Middle frontal gyrus (tissue), 1 donor: ENCODE results near the gene KIF1A.

Experiments
- DNase-seq: peaks from one replicate; pipeline ENCODE4 v3.0.0-alpha.2; 2015; ENCODE audit warnings: low spot score; ENCODE audit errors: extremely low spot score

The KIF1A gene

DNA sequence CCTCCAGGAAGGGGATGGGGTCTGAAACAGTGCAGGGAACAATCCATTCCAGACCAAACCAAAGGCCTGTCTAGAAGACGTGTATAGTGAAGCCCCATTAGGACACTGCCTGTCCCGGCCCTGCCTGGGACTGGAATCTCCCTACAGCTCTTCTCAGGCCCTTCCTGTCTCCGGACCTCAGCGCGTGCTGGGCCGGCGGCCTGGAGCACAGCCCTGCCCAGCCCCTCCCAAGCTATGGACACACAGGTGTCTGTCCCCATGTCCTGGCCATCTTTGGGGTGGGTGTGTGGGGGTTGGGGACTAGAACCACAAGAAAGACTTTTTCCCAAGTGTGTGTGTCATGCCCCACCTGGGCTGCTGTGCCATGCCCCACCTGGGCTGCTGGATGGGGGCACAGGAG is 51.8 kb downstream of the KIF1A start:
- DNase-seq, result no peak

DNA sequence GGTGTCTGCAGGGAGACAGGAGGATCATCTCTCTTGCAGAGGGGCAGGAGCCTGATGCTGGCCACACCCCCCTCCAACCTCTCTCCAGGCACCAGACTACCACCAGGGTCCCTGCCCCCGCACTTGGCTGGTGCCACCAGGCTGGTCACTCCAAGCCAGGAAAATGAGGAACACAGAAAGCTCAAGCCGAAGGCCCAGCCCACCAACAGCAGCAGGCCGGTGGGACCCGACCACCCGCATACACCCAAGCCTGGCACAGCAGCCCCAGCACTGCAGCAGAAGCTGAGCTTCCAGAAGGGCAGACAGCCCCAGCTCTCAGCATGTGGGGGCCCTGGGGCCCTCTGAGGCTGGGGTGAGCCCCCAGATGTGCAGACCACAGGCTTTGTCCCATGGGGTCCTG is 52.7 kb downstream of the KIF1A start:
- no peak for DNase-seq

DNA sequence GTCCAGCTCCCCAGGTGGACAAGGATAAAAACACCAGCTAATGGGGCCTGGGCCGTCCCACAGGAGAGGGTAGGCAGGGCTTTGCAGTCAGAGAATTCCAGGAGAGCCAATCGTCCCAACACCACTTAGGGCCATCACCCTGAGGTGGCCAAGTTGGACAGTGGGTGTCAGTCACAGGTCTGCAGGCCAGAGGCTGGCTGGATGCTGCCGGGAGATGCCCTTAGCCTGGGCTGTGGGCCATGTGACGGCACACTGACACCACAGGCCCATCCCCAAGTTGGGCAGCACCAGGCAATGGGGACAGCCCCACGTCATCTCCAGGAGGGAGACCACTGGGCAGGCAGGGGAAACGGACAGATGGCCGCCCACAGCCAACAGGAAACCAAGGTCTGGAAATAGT is 53.9 kb downstream of the KIF1A start:
- no peak for DNase-seq

DNA sequence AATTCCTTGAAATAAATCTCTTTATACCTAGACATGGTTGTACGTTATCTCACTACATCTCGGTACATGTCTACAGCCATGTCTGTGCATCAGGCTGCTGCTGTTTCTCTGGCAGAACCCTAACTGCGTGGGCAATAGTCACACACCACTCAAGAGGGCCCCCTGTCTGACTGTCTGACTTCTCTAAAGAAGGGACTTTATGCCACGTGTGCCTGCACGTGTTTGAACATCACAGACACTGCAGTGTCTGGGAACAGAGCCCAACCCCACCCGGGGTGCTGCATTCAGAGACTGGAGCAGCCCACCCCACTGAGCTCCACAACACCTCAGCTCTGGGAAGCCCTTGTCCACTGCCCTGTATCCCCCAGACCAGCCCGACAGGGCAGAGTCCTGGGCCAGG is 55.0 kb downstream of the KIF1A start:
- peak; percentile 47 for DNase-seq

DNA sequence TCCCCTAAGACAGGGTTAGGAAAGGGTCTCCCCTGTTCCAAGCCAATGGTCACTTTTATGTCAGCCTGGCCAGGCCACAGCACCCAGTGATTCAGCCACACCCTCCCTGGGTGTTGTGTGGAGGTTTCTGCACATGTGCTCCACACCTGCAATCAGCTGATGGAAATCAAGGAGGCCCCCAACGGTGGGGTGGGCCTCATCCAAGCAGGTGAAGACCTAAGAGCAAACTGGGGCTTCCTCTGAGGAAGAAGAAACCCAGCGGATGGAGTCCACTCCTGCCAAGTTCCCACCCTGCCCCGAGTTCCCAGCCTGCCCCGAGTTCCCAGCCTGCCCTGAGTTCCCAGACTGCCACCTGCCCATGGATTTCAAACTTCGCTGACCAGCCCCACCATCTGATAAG is 55.4 kb downstream of the KIF1A start:
- DNase-seq, result no peak

DNA sequence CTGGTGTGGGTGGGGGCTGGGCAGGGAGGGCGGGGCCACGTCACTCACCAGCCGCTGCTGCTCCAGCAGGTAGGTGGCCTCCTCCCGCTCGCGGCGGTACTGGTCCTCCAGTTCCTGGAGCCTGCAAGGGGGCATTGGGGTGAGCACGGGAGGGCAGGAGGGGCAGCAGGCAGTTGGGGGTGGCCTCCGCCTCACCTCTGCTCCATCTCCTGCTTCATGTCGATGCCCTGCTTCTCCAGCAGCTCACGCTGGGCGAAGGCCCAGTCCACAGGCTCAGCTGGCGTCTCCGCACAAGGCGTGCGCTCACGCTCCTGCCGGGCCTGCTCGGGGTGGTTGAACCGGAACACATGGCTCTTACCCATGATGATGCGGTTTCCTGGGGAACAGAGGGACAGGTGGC is 57.0 kb downstream of the KIF1A start:
- DNase-seq, result no peak

DNA sequence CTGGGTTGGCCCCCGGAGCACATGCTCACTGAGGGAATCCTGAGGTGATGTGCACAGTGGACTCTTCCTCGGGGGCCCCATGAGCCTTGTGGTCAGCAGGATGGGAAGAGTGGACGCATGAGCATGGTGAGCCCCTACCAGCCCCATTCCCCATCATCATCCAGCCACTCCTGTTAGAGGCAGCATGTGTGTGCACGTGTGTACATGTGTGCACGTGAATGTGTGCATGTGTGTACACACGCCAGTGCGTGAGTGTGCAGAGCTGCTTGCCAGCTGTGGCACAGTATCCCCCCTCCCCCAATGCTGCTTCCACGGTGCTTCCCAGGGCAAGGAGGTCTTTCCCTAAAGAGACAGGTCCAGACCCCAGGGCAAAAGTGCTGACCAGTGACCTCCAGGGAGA is 57.8 kb downstream of the KIF1A start:
- DNase-seq, result no peak

DNA sequence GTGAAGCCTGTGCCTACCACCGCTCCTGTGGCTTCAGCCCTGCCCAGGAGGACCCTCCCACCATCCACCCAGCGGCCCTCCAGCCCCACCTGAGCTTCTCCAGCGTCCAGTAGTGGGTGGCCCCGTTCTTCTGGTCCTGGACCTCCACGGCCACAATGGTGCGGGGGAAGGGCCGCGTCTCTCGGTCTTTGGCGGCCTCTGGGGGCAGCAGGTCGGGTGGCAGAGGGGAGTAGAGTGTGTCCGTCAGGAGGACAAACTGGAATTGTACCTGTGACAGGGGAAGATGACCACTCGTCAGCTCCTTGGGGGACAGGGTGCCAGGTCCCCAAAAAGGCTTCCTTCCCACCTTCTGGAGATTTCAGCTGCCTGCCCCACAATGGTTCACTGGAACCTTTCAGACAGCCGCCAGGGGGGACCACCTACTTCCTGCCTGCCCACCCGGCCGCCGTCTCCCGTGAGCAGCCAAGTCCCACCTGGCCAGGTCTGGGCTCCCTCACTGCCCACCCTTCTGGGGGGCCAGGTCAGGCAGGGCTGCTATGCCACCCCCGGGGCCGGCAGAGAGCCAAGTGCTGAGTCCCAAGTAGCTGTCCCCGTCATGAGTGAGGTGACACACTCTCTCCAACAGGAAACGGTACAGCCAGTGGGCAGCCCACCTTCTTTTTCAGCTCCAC is 59.3 kb downstream of the KIF1A start:
- DNase-seq, result no peak

DNA sequence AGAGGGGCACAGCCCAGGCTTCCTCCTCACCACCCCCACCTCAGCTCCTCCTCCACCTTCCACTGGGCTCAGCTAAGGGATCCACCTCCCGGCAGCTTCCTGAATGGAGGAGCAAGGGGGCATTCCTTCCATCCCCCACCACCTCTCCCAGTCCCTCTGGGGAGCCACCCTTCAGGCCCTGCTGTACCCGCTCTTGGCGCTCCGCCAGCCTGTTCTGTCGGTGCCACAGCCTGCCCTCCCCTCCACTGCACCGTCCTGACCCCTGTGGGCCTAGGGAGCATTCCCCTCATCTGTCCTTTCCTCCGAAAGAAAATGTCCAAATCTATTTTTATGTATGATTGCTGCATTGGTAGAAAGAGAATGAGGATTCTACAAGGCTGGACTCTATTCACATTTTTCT is 59.9 kb downstream of the KIF1A start:
- DNase-seq, result no peak

DNA sequence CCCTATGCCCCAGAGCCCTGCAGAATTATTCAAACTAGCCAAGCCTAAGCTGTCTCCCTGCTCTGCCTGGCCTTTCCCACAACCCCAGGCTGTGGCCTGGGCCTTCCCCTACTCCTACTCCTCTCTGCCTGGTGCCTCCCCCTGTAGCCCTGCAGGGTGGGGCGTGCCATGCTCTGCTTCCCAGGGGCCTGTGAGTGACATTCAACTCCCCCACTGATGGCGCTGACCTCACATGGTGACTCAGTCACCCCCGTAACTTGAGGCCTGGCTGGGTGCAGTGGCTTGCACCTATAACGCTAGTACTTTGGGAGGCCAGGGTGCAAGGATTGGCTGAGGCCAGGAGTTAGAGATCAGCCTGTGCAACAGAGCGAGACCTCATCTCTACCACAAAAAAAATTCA is 60.6 kb downstream of the KIF1A start:
- no peak for DNase-seq

DNA sequence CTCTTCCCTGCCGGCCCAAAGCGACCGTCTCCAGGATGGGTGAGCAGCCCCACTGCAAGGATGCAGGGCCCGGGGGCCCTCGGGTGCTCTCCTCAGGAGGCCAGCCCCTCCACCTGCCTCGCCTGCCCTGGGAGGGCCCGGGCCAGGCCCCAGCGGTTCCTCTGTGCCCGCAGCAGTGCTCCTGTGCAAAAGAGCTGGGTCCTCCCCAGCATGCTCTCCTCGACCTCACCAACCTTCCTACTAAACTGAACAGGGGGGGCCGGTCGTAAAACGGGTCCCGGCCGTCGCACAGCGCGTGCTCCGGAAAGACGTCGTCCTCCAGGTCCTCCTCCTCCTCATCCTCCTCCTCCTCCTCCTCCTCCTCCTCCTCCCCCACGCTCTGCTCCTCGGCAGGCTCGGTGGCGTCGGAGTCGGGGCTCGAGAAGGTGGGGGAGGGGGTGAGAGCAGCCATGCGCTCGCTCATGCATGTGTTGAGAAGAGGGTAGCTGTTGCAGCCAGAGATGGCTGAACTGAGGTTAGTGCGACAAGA is 62.9 kb downstream of the KIF1A start:
- DNase-seq, result no peak

DNA sequence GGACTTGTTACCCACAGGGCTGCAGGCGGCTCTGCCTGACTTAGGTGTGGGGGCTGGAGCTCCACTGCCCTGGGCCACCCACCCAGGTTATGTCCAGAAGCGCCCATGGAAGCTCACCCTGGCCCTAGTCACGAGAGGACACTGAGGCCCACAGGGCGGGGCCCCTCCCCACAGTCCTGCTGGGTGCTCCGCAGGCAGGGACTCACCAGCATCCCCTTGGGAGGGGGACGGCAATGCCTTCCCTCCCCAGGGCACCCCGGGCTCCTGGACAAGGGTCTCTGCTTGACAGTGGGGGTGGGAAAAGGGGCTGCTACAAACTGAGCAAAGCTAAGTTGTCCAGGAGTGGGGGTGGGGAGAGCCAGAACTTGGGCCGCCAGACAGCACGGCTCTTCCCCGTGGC is 67.8 kb downstream of the KIF1A start:
- DNase-seq, result no peak

DNA sequence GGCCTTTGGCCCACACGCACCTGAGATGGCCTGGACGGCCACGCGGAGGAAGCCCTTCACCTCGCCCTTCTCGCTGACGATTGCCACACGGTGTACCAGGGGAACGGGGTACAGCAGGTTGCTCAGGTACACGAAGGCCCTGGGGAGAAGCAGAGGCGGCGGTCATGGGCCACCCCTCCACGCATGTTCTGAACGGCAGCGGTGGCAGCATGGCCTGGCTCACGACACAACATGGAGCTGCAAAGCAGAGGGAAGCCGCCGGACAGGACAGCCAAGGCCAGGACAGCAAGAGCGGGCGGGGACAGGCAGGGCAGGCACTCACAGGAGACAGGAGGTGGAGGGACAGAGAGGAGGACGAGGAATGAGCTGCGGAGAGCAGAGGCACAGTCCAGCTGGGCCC is 69.6 kb downstream of the KIF1A start:
- no peak for DNase-seq

DNA sequence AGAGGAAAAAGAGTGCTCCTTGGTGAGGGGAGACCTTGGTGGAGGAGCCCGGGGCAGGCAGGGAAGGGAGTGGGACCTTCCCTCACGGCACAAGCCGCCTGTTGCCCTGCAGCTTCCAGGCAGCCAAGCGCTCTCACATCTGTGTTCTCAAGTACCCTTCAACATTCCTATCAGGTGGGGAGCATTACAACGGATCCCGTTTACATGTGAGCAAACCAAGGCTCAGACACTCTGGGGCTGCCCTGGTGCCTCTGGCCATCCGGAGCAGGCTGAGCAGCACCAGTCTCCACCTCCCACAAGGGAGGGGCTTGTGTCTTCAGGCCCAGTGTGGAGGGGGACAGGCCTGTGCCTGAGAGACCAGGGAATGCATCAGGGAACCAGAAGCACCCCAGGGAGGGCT is 70.5 kb downstream of the KIF1A start:
- DNase-seq, result no peak

DNA sequence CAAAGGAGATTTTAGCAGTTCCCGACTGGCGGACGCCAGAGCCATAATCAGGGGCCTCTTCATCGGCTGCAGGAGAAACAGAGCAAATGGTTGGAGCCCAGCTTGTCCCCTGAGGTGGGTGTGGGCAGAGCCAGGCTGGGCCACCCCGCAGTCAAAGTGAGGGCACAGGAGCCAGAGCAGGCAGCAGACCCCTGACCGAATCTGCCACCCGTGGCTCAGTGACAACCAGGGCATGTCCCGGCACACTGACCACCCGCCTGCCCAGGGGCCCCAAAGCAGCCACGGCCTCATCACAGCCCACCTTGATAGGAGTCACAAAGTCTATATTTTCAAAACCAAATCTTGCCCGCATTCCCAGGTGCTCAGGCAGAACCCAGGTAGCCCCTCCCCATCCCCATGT is 72.8 kb downstream of the KIF1A start:
- DNase-seq, result no peak

DNA sequence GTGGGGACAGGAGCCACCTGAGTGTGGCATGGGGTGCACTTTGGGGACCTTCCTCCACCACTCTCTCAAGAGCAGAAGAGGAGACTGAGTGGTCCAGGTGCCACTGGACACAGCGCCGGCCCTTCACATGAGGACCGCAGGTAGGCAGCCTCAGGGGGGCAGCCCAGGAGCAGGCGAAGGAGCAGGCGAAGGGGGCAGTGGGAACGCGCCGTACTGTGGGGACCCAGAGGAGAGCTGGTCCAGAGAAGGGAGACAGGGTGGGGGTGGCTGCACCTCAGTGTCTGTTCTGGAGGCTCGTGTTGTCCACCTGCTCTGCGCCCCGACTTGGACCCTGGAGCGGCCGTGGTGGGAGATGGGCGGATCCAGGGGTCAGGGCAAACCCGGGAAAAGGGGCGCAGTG is 73.3 kb downstream of the KIF1A start:
- no peak for DNase-seq

DNA sequence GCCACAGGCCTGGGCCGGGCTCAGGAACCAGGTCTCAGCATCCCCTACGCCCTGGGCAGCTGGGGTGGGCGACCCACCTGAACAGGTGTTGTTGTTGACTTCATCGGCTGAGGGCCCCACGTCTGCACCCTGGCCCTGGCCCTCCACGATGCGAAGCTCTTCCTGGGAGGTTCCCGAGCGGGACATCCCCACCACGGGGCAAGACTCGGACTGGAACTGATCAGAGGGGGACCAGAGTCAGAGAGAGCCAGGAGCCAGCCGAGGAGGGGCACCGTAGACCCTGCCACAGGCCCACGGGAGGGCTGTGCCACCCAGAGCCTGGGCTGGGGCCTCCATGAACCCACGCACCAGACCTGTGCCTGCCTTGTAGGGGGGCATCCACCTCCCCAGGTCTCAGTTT is 74.1 kb downstream of the KIF1A start:
- no peak for DNase-seq

DNA sequence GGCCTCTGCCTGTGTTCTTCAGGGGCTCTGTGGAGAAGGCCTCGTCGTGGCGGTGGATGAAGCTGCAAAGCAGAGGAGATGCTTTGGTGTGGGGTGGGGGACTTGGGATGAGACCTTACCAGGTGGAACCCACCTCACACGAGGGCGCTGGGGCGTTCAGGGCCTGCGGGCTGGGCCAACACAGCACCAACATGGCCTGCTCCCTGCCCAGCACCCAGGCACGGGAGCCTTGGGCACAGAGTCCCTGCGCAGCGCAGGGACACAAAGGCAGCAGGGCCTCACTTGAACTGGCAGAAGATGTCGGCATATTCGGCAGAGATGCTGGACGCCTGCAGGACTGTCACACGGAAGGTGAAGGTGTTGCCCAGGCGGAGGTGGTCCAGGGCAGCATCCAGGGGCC is 74.6 kb downstream of the KIF1A start:
- no peak for DNase-seq

DNA sequence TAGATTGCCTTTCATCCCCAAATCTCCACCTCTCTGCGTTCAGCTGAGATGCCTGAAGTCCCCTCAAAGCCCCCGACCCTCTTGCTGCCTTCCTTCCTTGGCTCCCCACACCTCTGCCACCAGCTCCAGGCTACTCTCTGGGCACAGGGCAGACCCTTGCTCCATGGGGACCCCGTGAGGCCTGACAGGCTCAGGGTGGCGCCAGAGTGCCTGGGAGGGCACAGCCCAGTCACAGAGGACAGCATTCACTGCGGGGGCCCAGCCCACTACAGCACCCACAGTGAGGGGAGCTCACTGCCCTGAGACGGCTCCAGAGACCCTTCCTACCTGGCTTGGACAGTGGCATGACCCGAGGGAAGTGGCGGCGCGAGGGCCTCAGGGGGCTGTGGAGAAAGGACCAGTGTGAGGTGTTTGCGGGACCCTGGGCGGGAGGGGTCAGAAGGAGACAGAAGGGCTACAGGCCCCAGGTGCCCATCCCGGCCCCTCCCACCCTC is 77.4 kb downstream of the KIF1A start:
- DNase-seq, result no peak

DNA sequence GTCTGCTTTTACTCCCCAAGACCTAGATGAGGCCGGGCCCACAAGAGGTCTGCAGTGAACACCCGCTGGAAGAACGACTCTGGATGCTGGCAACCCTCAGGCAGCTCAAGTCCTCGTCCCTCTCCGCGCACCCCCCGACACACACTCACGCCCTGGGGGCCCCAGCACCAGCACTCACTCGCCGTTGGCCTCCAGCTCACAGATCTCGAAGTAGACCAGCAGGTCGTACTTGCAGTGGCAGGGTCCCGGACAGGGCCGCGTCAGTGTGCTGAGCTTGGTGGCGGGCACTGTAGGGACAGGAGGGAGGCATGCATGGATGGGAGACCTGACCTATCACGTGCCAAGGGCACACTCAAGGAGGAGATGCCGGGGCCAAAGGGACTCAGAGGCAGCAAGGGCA is 78.9 kb downstream of the KIF1A start:
- no peak for DNase-seq

DNA sequence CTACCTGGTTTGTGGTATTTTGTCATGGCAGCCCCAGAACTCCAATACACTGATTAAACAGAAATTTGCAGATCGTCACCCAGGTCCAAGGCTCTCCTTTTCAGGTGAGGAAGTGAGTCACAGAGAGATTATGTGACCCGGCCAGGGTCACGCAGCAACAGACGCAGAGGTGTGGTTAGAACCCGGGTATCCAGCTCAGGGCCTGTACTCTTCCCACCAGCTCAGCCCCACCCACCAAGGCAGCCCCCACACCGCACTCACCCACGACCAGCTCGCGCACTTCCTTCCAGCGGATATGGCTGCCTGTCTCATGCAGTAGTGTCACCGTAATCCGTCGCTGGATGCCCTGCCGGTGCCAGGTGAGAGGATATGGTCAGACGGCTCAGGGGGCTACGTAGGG is 80.2 kb downstream of the KIF1A start:
- no peak for DNase-seq

DNA sequence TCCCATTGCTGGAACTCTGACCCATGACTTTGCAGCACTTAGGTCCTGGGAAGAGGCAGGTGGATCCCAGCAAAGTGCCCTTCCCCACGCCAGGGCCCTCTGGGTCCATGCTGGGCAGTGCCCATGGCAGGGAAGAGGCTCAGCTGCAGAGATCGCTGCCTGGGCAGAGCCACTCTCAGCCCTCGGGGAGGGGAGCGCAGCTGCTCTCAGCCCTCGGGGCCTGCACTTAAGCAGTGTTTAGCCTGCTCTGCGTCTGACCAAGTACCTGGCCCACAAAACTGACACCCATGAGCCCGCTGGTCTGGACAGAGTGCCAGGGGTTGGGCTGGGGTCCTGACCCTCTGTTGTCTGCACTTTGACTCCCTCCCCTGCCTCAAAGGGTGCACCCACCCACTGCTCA is 82.1 kb downstream of the KIF1A start:
- DNase-seq, result no peak

DNA sequence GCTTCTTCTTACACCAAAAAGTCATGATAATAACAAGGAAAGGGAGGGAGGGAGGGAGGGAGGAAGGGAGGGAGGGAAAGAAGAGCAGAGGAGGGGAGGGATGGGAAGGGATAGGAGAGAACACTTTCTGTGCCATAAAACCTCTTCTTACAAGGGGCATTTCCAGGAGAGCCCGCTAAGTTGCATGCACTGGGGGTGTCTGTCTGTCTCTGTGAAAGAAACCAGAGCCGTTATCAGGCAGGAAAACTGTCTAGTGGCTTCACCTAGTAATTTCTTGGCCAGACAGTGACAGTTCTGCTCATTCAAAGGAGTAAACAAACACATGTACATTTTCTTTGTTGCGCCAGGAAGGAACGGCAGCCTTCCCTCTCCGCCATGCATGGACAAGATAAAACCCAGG is 82.5 kb downstream of the KIF1A start:
- DNase-seq, result no peak
